NB4 (cell line): ENCODE measurements around the gene PCDHGA1.
A peak's percentile ranks its signal among the peaks of the same experiment; 100 is the strongest.

ENCODE experiments used
- DNase-seq: peaks from one replicate; pipeline ENCODE4 v3.0.0; 2010; ENCODE audit warnings: low read depth
- H3K4me3 ChIP-seq: one replicate; pipeline ENCODE4 v1.5.1; 2011; ENCODE audit warnings: mild to moderate bottlenecking, low read depth, low read length, moderate library complexity
- CTCF ChIP-seq: IDR thresholded peaks from one replicate; pipeline ENCODE4 v1.5.1; 2012; ENCODE audit warnings: low read depth, low read length
- MAX ChIP-seq: IDR thresholded peaks from 2 replicates; pipeline ENCODE4 v1.6.1; 2011; ENCODE audit warnings: low read depth, low read length
- MYC ChIP-seq: IDR thresholded peaks from 2 replicates; pipeline ENCODE4 v1.6.1; 2011; ENCODE audit warnings: low read depth, low read length
- POLR2A ChIP-seq: IDR thresholded peaks from 2 replicates; pipeline ENCODE4 v1.6.1; 2011; ENCODE audit warnings: mild to moderate bottlenecking; ENCODE audit not compliant: insufficient read length; ENCODE audit errors: extremely low read depth

The PCDHGA1 gene

GRCh38 chr5:141503681-141504080, 173.4 kb downstream of the PCDHGA1 start:
- H3K4me3 ChIP-seq, result no peak overlapping the region
- DNase-seq, result no peak
- TF ChIP-seq POLR2A (no peak), MYC (no peak), MAX (no peak), CTCF (no peak)

- TF ChIP-seq MYC (no peak), MAX (no peak), POLR2A (no peak), CTCF (no peak)
- DNase-seq, result no peak
- no peak overlapping the region for H3K4me3 ChIP-seq
These were observed 173.9 kb downstream of the PCDHGA1 start for GRCh38 chr5:141504216-141504615.

- no peak for DNase-seq
- no peak overlapping the region for H3K4me3 ChIP-seq
- TF ChIP-seq POLR2A, result no peak
- no peak for TF ChIP-seq MAX
- no peak for TF ChIP-seq MYC
- TF ChIP-seq CTCF, result no peak
These were observed 176.3 kb downstream of the PCDHGA1 start for GRCh38 chr5:141506381-141507155.

DNA sequence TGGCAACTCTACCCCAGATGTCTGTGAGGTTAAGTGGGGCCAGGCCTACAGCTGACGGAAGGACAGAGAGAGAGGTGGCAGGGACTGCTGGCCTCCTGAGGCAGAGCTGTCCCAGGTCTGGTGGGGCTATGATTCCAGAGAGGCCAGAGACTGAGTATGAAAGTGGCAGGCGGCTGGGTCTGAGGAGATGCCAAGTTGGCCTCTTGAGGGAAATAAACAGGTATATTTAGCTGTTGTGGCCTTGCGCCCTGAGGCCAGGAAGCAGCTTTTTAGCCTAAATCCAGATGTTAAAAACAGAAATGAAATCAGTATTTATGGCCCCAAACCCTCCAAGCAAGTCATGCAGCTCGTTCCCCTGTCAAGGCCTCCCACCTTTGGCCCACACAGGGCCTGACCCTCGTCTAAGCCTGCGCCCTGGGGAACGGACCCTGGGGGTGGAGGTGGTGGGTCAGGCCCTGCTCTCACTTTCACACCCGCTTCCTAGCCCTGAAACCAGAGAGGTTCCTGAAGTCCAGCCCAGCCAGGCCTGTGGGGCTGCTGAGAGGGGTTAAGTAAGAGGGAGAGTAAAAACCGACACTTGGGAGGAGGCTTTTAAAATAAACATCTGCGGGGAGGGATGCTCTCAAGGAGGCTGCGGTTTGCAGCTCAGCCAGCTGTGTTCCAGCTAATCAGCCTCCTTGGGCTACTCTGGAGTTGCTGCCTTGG, 177.2 kb downstream of the PCDHGA1 start:
- DNase-seq, result peak; percentile 86
- TF ChIP-seq MYC (no peak), CTCF (no peak), MAX (no peak), POLR2A (no peak)
- H3K4me3 ChIP-seq, result no peak overlapping the region

- H3K4me3 ChIP-seq, result peak overlapping the region; percentile 28
- DNase-seq, result peak; percentile 57
- no peak for TF ChIP-seq MYC
- TF ChIP-seq MAX, result no peak
- TF ChIP-seq CTCF, result no peak
- no peak for TF ChIP-seq POLR2A
These were observed 178.1 kb downstream of the PCDHGA1 start for GRCh38 chr5:141508440-141508797.
